CD4-positive, alpha-beta T cell (primary cell): ENCODE measurements around the gene TRIM16. TPM values are rescaled to one million over a fixed set of nuclear protein-coding genes. Genes with fewer than 3 reads are reported as not detected.
"Not testable (repeated sequence)": the region's sequence is repeated elsewhere in the genome, so short reads cannot be mapped to it uniquely, and the experiment has no call there.

Source experiments
- ATAC-seq: fragments of 200-7000 bp; cut with Tn5 transposase; one replicate; pipeline ENCODE4 v1.10.0; 2022; ENCODE audit warnings: mild to moderate bottlenecking; ENCODE audit not compliant: poor library complexity
- CTCF ChIA-PET: fragments of 350-600 bp; sonication (Branson Sonifier 250); formaldehyde crosslinking; loops from one replicate; lab custom pipeline; 2021; ENCODE audit warnings: antibody characterized with exemption, inconsistent platforms; lab: Charles Lee
- POLR2A ChIA-PET: fragments of 350-600 bp; sonication (Branson Sonifier 250); formaldehyde crosslinking; loops from one replicate; lab custom pipeline; 2021; ENCODE audit warnings: antibody characterized with exemption, inconsistent platforms; lab: Charles Lee
- DNase-seq, 14 experiments: peaks; one replicate each; pipeline ENCODE4 v3.0.0-alpha.2; 2013 to 2020; ENCODE audit warnings: mixed read lengths in 2 of 14
- H3K27ac ChIP-seq, 2 donors: one replicate each; pipeline versions ENCODE4 v1.5.1 to v1.7.0; 2013; ENCODE audit warnings: low read length in 2 of 2, low read depth in 1 of 2, mild to moderate bottlenecking in 1 of 2
- H3K27me3 ChIP-seq, 2 experiments: 1 replicate in 1 of 2; 2 replicates in 1 of 2; pipeline versions ENCODE4 v1.6.1 to v1.7.0; 2013; ENCODE audit warnings: low read length in 2 of 2, control low read depth in 1 of 2, mild to moderate bottlenecking in 1 of 2, moderate library complexity in 1 of 2; ENCODE audit not compliant: insufficient read depth in 2 of 2, control insufficient read depth in 1 of 2
- H3K36me3 ChIP-seq: one replicate; pipeline ENCODE4 v1.6.1; 2013; ENCODE audit warnings: low read length, control low read depth; ENCODE audit not compliant: insufficient read depth
- H3K4me1 ChIP-seq: one replicate; pipeline ENCODE4 v1.6.1; 2013; ENCODE audit warnings: low read length, control low read depth; ENCODE audit not compliant: insufficient read depth
- H3K4me3 ChIP-seq: one replicate; pipeline ENCODE4 v1.5.1; 2013; ENCODE audit warnings: mild to moderate bottlenecking, low read length, moderate library complexity
- H3K9me3 ChIP-seq, 2 experiments: 1 replicate in 1 of 2; 2 replicates in 1 of 2; pipeline versions ENCODE4 v1.6.1 to v1.7.0; 2013; ENCODE audit warnings: low read length in 2 of 2, mild to moderate bottlenecking in 2 of 2, control low read depth in 1 of 2, moderate library complexity in 1 of 2; ENCODE audit not compliant: control insufficient read depth in 1 of 2, insufficient read depth in 1 of 2
- H3K27ac Mint-ChIP-seq: one replicate; pipeline ENCODE4 v1.8.0; 2020; ENCODE audit warnings: mixed read lengths
- H3K27me3 Mint-ChIP-seq: one replicate; pipeline ENCODE4 v1.8.0; 2021; ENCODE audit warnings: mixed read lengths
- H3K36me3 Mint-ChIP-seq: one replicate; pipeline ENCODE4 v1.8.0; 2021; ENCODE audit warnings: low read depth, mixed read lengths
- H3K4me1 Mint-ChIP-seq: one replicate; pipeline ENCODE4 v1.8.0; 2021; ENCODE audit warnings: low read depth, mixed read lengths
- H3K4me3 Mint-ChIP-seq: one replicate; pipeline ENCODE4 v1.8.0; 2020; ENCODE audit warnings: mild to moderate bottlenecking, mixed read lengths
- H3K9me3 Mint-ChIP-seq: one replicate; pipeline ENCODE4 v1.8.0; 2020; ENCODE audit warnings: mixed read lengths
- intact Hi-C, 2 experiments: fragments of 100-400 bp; cut with DNase I in 1 of 2; cut with micrococcal nuclease in 1 of 2; formaldehyde crosslinking; loops; one replicate each; pipeline versions ENCODE4 v1.15.1 to v1.9.0; 2023 to 2025; cut with DNase I, micrococcal nuclease
- total RNA-seq, 174 experiments: library from RNA in 2 of 174; stranded (reverse) in 2 of 174; gene quantifications; one replicate each; pipeline ENCODE4 v1.2.3 and lab custom pipeline; 2021 to 2026
- TF ChIP-seq, protein P1 (sequence below): fragments of 200-600 bp; IDR thresholded peaks from one replicate; pipeline ENCODE4 v1.8.0; 2022; ENCODE audit warnings: antibody characterized with exemption, mild to moderate bottlenecking

Gene TRIM16
- total RNA-seq, 2 experiments from 2014 or later = 5.6 to 5.7 TPM

DNA sequence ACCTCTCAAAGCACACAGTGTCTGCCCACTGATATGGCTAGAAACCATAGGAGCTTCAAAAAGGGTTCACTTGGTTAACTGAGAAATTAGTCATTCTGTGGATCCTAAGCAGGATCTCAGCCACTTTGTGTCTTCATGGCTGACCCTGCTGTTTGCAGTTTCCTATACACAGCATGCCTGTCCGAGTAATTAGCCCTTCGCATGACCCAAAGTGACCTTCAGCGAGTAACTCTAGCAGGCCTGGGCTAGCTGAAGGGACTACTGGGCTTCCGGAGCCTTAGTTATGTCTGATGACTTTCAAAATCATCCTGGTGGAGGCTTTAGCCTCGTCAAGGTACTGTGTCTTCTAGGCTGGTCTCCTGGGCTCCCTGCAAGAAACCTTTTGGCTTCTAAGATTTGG lies 35.7 kb downstream of the TRIM16 start:
- ATAC-seq (no peak), DNase-seq (no peak)
- Mint-ChIP-seq H3K36me3 (no peaks in the 10 kb centered on the region), H3K4me1 (peaks cover 10% of the 10 kb centered on the region), H3K4me3 (no peak overlapping the region), H3K27me3 (no peaks in the 10 kb centered on the region), H3K27ac (no peak overlapping the region), H3K9me3 (no peaks in the 10 kb centered on the region)
- ChIA-PET POLR2A (no interaction called here), CTCF (no interaction called here)
- intact Hi-C loops = no loop called here
- Histone ChIP-seq H3K9me3 (no peaks in the 10 kb centered on the region), H3K27me3 (no peaks in the 10 kb centered on the region), H3K4me3 (no peak overlapping the region), H3K4me1 (peaks cover 12% of the 10 kb centered on the region), H3K27ac (no peak overlapping the region), H3K36me3 (no peaks in the 10 kb centered on the region)
- TF ChIP-seq, protein P1, sequence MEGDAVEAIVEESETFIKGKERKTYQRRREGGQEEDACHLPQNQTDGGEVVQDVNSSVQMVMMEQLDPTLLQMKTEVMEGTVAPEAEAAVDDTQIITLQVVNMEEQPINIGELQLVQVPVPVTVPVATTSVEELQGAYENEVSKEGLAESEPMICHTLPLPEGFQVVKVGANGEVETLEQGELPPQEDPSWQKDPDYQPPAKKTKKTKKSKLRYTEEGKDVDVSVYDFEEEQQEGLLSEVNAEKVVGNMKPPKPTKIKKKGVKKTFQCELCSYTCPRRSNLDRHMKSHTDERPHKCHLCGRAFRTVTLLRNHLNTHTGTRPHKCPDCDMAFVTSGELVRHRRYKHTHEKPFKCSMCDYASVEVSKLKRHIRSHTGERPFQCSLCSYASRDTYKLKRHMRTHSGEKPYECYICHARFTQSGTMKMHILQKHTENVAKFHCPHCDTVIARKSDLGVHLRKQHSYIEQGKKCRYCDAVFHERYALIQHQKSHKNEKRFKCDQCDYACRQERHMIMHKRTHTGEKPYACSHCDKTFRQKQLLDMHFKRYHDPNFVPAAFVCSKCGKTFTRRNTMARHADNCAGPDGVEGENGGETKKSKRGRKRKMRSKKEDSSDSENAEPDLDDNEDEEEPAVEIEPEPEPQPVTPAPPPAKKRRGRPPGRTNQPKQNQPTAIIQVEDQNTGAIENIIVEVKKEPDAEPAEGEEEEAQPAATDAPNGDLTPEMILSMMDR = no peak

DNA sequence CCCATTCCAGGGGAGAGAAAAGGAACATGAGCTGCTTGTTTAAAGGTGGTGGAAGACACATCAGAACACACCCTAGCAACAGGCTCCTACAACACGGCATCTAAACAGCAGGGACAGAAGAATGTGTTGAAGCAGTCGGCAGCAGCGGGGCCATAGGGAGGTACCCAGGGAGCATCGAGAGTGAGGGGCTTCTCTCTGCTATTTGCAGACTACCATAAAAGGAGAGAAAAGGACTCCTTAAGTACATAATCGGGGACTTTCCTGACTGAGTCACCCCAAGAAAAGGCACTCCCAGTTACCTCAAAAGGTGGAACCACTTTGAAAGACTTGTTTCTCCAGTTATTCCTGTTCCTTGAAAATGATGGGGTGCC lies 38.2 kb downstream of the TRIM16 start:
- ATAC-seq, DNase-seq, H3K4me1 Mint-ChIP-seq, H3K27me3 Mint-ChIP-seq, H3K27me3 ChIP-seq, intact Hi-C loops, H3K4me1 ChIP-seq, CTCF ChIA-PET, H3K36me3 ChIP-seq, POLR2A ChIA-PET, H3K4me3 ChIP-seq, H3K4me3 Mint-ChIP-seq, H3K27ac Mint-ChIP-seq, H3K9me3 Mint-ChIP-seq, H3K9me3 ChIP-seq, H3K36me3 Mint-ChIP-seq, H3K27ac ChIP-seq: not testable (repeated sequence)

DNA sequence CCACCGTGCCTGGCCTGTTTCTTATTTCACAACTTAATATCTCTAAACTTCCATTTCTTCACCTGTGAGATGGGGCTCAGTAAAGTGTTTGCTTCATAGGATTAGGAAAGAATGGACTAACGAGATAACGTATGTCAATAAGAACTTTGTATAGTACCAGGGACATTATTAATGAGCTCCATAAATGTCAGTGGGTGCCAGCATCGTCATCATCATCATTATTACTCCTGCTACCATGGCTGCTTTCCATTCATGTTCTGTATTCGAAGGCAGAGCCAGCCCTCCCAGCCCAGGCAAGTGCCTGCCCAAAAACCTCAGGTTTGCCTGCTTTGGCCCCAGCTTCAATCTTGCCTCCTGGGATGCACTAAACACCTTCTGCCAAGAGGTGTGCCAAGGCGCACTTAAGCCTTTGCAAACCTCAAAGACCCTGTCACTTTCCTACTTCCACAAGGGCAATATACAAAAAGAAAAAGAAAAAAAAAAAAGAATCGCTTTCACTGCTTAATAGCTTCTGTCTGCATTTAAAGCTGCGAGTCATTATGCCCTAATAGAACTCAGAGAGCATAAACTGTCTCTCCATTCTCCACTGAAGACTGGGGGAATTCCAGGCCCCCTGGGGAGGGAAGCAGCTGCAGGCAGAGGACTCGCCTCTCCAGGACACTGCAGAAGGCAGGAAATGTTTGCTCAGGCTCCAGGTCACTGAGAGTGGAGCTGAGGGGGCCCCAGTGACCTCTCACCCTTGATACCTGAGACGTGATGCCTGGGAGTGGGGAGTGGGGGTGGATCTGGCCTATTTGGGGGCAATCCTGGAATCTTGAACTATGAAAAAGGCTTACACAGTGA lies 38.8 kb downstream of the TRIM16 start:
- H3K4me3 ChIP-seq, H3K27ac Mint-ChIP-seq, H3K27me3 Mint-ChIP-seq, intact Hi-C loops, H3K36me3 ChIP-seq, CTCF ChIA-PET, DNase-seq, H3K4me3 Mint-ChIP-seq, H3K9me3 ChIP-seq, POLR2A ChIA-PET, H3K36me3 Mint-ChIP-seq, H3K27ac ChIP-seq, H3K27me3 ChIP-seq, H3K4me1 ChIP-seq, ATAC-seq, H3K9me3 Mint-ChIP-seq, H3K4me1 Mint-ChIP-seq: not testable (repeated sequence)

DNA sequence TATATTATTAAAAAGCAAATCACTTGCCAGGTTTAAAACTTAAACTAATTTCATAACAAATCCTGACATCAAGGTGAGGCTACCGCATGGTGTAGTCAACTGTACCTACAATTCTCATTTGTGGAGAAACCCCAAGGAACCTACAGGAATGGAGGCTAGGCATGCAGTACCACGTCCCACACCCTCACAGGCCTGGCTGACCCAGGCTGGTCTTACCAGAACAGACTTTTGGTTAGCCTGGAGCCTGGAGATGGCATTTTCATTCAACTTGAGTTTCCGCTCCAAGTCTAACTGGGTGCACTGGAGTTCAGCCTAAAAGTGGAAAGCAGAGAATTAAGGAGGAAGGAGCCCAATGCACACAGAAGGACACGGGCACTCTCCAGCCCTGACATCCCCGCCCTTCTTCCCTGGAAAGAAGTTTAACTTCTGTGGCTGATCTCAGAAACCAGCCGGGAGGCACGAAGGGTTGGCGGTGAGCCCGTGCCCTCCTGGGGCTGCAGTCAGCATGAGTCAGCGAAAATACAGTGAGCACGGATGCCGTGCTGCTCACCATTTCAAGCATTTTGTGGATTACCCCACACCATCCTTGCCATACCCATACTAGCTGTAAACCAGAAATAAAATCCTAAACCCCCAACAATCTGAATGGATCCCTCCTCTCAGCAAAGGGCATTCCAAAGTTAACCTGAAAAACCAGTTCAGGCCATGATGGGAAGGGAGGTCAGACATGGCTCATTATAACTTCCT lies 41.4 kb downstream of the TRIM16 start:
- POLR2A ChIA-PET, H3K36me3 ChIP-seq, H3K27ac Mint-ChIP-seq, H3K4me1 ChIP-seq, H3K9me3 Mint-ChIP-seq, DNase-seq, CTCF ChIA-PET, ATAC-seq, H3K27me3 ChIP-seq, H3K27ac ChIP-seq, H3K27me3 Mint-ChIP-seq, H3K4me3 Mint-ChIP-seq, intact Hi-C loops, H3K4me3 ChIP-seq, H3K4me1 Mint-ChIP-seq, H3K36me3 Mint-ChIP-seq, H3K9me3 ChIP-seq: not testable (repeated sequence)

DNA sequence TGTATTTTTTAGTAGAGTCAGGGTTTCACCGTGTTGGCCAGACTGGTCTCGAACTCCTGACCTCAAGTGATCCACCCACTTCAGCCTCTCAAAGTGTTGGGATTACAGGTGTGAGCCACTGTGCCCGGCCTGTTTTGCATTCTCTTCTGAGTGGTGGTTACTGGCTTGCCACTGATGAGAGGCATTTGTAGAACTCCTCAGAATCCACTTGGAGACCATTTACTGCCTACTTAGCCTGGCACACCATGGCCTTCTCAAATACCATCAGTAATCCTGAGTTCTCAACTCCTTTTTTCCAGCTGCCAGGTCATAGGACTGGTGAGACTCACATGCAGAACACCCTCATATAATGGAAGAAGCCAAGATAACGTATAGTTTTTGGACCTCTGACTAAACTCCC lies 42.1 kb downstream of the TRIM16 start:
- H3K9me3 ChIP-seq, H3K4me1 ChIP-seq, H3K27ac ChIP-seq, ATAC-seq, H3K27ac Mint-ChIP-seq, CTCF ChIA-PET, intact Hi-C loops, H3K36me3 ChIP-seq, DNase-seq, POLR2A ChIA-PET, H3K4me1 Mint-ChIP-seq, H3K27me3 ChIP-seq, H3K36me3 Mint-ChIP-seq, H3K4me3 Mint-ChIP-seq, H3K9me3 Mint-ChIP-seq, H3K4me3 ChIP-seq, H3K27me3 Mint-ChIP-seq: not testable (repeated sequence)

DNA sequence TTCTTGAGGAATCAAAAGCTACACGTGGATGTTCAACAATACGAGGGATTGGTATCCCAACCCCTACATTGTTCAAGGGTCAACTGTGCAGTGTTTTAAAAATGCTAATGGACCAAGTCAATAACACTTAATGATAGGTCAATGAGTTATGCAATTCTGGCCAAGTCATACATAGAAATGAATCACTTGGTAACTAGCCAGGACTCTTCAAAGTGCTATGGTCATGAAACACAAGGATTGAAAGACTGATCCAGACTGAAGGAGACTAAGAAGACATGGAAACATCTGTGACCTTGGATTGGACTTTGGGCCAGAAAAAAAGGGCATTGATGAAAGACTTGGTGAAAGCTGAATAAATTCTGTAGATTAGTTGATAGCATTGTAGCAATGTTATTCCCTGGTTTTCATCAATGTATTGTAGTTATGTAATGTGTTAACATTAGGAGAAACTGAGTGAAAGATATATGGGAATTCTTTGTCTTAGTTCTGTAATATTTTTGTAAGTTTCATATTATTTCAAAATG lies 53.1 kb downstream of the TRIM16 start:
- peaks cover 16% of the 10 kb centered on the region for H3K36me3 Mint-ChIP-seq
- H3K36me3 ChIP-seq, H3K4me3 ChIP-seq, H3K27ac ChIP-seq, H3K9me3 Mint-ChIP-seq, H3K4me1 Mint-ChIP-seq, H3K27me3 ChIP-seq, H3K27ac Mint-ChIP-seq, H3K4me1 ChIP-seq, H3K27me3 Mint-ChIP-seq, H3K4me3 Mint-ChIP-seq, DNase-seq, CTCF ChIA-PET, ATAC-seq, intact Hi-C loops, POLR2A ChIA-PET, H3K9me3 ChIP-seq: not testable (repeated sequence)
